Measurements from ENCODE around the gene HECTD2. TPM values are rescaled to one million over a fixed set of nuclear protein-coding genes. Genes with fewer than 3 reads are reported as not detected.
"Not testable (repeated sequence)": the region's sequence is repeated elsewhere in the genome, so short reads cannot be mapped to it uniquely, and the experiment has no call there.

The HECTD2 gene
- total RNA-seq (10 to 100 TPM in 1 of 4 donors, 1 to 10 TPM in 3; 8.9 to 13.4 (median 9.7) TPM), polyA plus RNA-seq (4.6 TPM)
- long read RNA-seq, donor 1, full-length matches to known transcripts, result 6 of 10 reads
- long read RNA-seq, donor 1, partial matches to known transcripts, result 3 of 10 reads
- long read RNA-seq, donor 1, other reads (novel, unspliced or antisense), result 1 of 10 reads
- long read RNA-seq, donor 2, result 0 reads
- long read RNA-seq, donor 3, full-length matches to known transcripts, result 3 of 12 reads
- long read RNA-seq, donor 3, partial matches to known transcripts, result 4 of 12 reads
- long read RNA-seq, donor 3, other reads (novel, unspliced or antisense), result 5 of 12 reads
- long read RNA-seq, donor 4, result 0 reads

- Histone ChIP-seq H3K4me3 (ENCODE audit: low read length) (peak within 1 kb of the TSS; percentile 82), H3K4me1 (ENCODE audit: control insufficient read depth, insufficient read depth, low read length) (peaks cover 2% of the 10 kb centered on the region), H3K27me3 (ENCODE audit: control insufficient read depth, insufficient read depth) (no peaks in the 10 kb centered on the region), H3K9me3 (ENCODE audit: control insufficient read depth, low read length) (no peaks in the 10 kb centered on the region), H3K27ac (ENCODE audit: low read length) (peak within 1 kb of the TSS; percentile 96)
- DNase-seq (peak; percentile 86 to 94 (median 93)), ATAC-seq (peak; percentile 86 to 89)
- intact Hi-C loops (cut with DNase I), result loop anchor here in 1 of 4 donors (10.0 kb wide), 1 partner anchor 225 kb away; the partner anchor contains the start of gene PPP1R3C
- under 1% methylated on average over 111 of the region's 111 CpGs for WGBS
Observed at GRCh38 chr10:91409869-91410637, at the start of gene HECTD2. Gene HECTD2, plus strand, starts transcription at chr10:91410344. Its CDS starts 95 bp downstream, at chr10:91410439.

- ATAC-seq, result no peak
- 60% methylated on average over 3 of the region's 3 CpGs for WGBS
Observed at GRCh38 chr10:91360461-91360860, 49.7 kb upstream of the HECTD2 start.

GRCh38 chr10:91365519-91365918 lies 44.6 kb upstream of the HECTD2 start:
- H3K4me1 ChIP-seq (ENCODE audit: control insufficient read depth, insufficient read depth, low read length); intact Hi-C loops (cut with DNase I); H3K9me3 ChIP-seq (ENCODE audit: control insufficient read depth, low read length); ATAC-seq; H3K27me3 ChIP-seq (ENCODE audit: control insufficient read depth, insufficient read depth); H3K4me3 ChIP-seq (ENCODE audit: low read length); H3K27ac ChIP-seq (ENCODE audit: low read length); DNase-seq: not testable (repeated sequence)
- WGBS, result 98% methylated on average over 2 of the region's 3 CpGs

More at GRCh38 chr10:91360461-91360860, 49.7 kb upstream of the HECTD2 start:
- DNase-seq, result no peak
- intact Hi-C loops (cut with DNase I), result no loop called here
- H3K4me3 ChIP-seq (ENCODE audit: low read length), result no peak overlapping the region
- no peaks in the 10 kb centered on the region for H3K9me3 ChIP-seq (ENCODE audit: control insufficient read depth, low read length)
- H3K27me3 ChIP-seq (ENCODE audit: control insufficient read depth, insufficient read depth), result no peaks in the 10 kb centered on the region
- H3K27ac ChIP-seq (ENCODE audit: low read length), result no peak overlapping the region
- H3K4me1 ChIP-seq (ENCODE audit: control insufficient read depth, insufficient read depth, low read length), result no peaks in the 10 kb centered on the region

GRCh38 chr10:91366704-91367103 lies 43.4 kb upstream of the HECTD2 start:
- Histone ChIP-seq H3K4me1 (ENCODE audit: control insufficient read depth, insufficient read depth, low read length) (no peaks in the 10 kb centered on the region), H3K27me3 (ENCODE audit: control insufficient read depth, insufficient read depth) (no peaks in the 10 kb centered on the region), H3K9me3 (ENCODE audit: control insufficient read depth, low read length) (no peaks in the 10 kb centered on the region), H3K27ac (ENCODE audit: low read length) (no peak overlapping the region), H3K4me3 (ENCODE audit: low read length) (no peak overlapping the region)
- no peak for DNase-seq
- WGBS, result 71% methylated on average over 1 of the region's 1 CpG
- no peak for ATAC-seq
- intact Hi-C loops (cut with DNase I), result no loop called here

- Histone ChIP-seq H3K27ac (ENCODE audit: low read length) (no peak overlapping the region), H3K4me1 (ENCODE audit: control insufficient read depth, insufficient read depth, low read length) (no peaks in the 10 kb centered on the region), H3K4me3 (ENCODE audit: low read length) (no peak overlapping the region), H3K9me3 (ENCODE audit: control insufficient read depth, low read length) (no peaks in the 10 kb centered on the region), H3K27me3 (ENCODE audit: control insufficient read depth, insufficient read depth) (no peaks in the 10 kb centered on the region)
- intact Hi-C loops (cut with DNase I), result no loop called here
- ATAC-seq, result peak; percentile 66 to 79
- no peak for DNase-seq
Observed at GRCh38 chr10:91367127-91367531, 43.0 kb upstream of the HECTD2 start.

GRCh38 chr10:91367558-91367957 lies 42.6 kb upstream of the HECTD2 start:
- 39% methylated on average over 2 of the region's 2 CpGs for whole genome bisulfite sequencing
- intact Hi-C loops (cut with DNase I), result no loop called here
- DNase-seq (no peak), ATAC-seq (peak; percentile 71 to 85)
- Histone ChIP-seq H3K9me3 (ENCODE audit: control insufficient read depth, low read length) (no peaks in the 10 kb centered on the region), H3K27ac (ENCODE audit: low read length) (no peak overlapping the region), H3K27me3 (ENCODE audit: control insufficient read depth, insufficient read depth) (no peaks in the 10 kb centered on the region), H3K4me1 (ENCODE audit: control insufficient read depth, insufficient read depth, low read length) (no peaks in the 10 kb centered on the region), H3K4me3 (ENCODE audit: low read length) (no peak overlapping the region)

- H3K27me3 ChIP-seq (ENCODE audit: control insufficient read depth, insufficient read depth); intact Hi-C loops (cut with DNase I); H3K27ac ChIP-seq (ENCODE audit: low read length); H3K9me3 ChIP-seq (ENCODE audit: control insufficient read depth, low read length); DNase-seq; H3K4me1 ChIP-seq (ENCODE audit: control insufficient read depth, insufficient read depth, low read length); H3K4me3 ChIP-seq (ENCODE audit: low read length): not testable (repeated sequence)
- peak in 1 of 2 donors; percentile 37 for ATAC-seq
- WGBS, result 90% methylated on average over 6 of the region's 6 CpGs
Observed at GRCh38 chr10:91369978-91370589, 40.1 kb upstream of the HECTD2 start.

GRCh38 chr10:91374052-91374451 lies 36.1 kb upstream of the HECTD2 start:
- no peak for DNase-seq
- no peaks in the 10 kb centered on the region for H3K27me3 ChIP-seq (ENCODE audit: control insufficient read depth, insufficient read depth)
- no peak overlapping the region for H3K4me3 ChIP-seq (ENCODE audit: low read length)
- H3K9me3 ChIP-seq (ENCODE audit: control insufficient read depth, low read length), result no peaks in the 10 kb centered on the region
- intact Hi-C loops (cut with DNase I), result no loop called here
- ATAC-seq, result no peak
- no peak overlapping the region for H3K27ac ChIP-seq (ENCODE audit: low read length)
- no peaks in the 10 kb centered on the region for H3K4me1 ChIP-seq (ENCODE audit: control insufficient read depth, insufficient read depth, low read length)

GRCh38 chr10:91378061-91378460 lies 32.1 kb upstream of the HECTD2 start:
- Histone ChIP-seq H3K9me3 (ENCODE audit: control insufficient read depth, low read length) (no peaks in the 10 kb centered on the region), H3K27me3 (ENCODE audit: control insufficient read depth, insufficient read depth) (no peaks in the 10 kb centered on the region), H3K4me1 (ENCODE audit: control insufficient read depth, insufficient read depth, low read length) (no peaks in the 10 kb centered on the region), H3K27ac (ENCODE audit: low read length) (no peak overlapping the region), H3K4me3 (ENCODE audit: low read length) (no peak overlapping the region)
- ATAC-seq (no peak), DNase-seq (no peak)
- intact Hi-C loops (cut with DNase I), result no loop called here

- Histone ChIP-seq H3K27ac (ENCODE audit: low read length) (peak overlapping the region; percentile 47), H3K4me1 (ENCODE audit: control insufficient read depth, insufficient read depth, low read length) (no peaks in the 10 kb centered on the region), H3K9me3 (ENCODE audit: control insufficient read depth, low read length) (no peaks in the 10 kb centered on the region), H3K4me3 (ENCODE audit: low read length) (no peak overlapping the region), H3K27me3 (ENCODE audit: control insufficient read depth, insufficient read depth) (no peaks in the 10 kb centered on the region)
- ATAC-seq (peak; percentile 22 to 47), DNase-seq (no peak)
- 33% methylated on average over 3 of the region's 3 CpGs for WGBS
- intact Hi-C loops (cut with DNase I), result loop anchor here in 3 of 4 donors (2.0 to 10.0 kb wide), 2 partner anchors 82 to 86 kb away; no protein-coding TSS in a partner anchor
Observed at GRCh38 chr10:91380873-91381256, 29.3 kb upstream of the HECTD2 start.
